Spleen (tissue), 7 donors: ENCODE results near the gene PEX7.

Experiments
- POLR2AphosphoS5 ChIP-seq, 3 donors: sonication (generic); formaldehyde crosslinking; IDR thresholded peaks; one replicate each; pipeline ENCODE4 v1.5.1; 2017; ENCODE audit warnings: antibody characterized with exemption in 3 of 3
- TF ChIP-seq, protein P1 (sequence below), 11 experiments: fragments of 200-600 bp in 7 of 11; fragments of 450-650 bp in 4 of 11; sonication (generic) in 4 of 11; IDR thresholded peaks in 8 of 11; conservative IDR thresholded peaks in 3 of 11; 1 replicate in 7 of 11; 2 replicates in 4 of 11; pipeline versions ENCODE4 v1.4.0 to v1.8.0; 2016 to 2021; ENCODE audit warnings: antibody characterized with exemption in 11 of 11, inconsistent platforms in 4 of 11, mild to moderate bottlenecking in 1 of 11
- donor health status: DM: no; HTN: no; CAD: no; lungs with moderate emphysema.
- donor health status: DM: no; HTN: no; CAD: no.
- donor health status: DM: no; HTN: no; CAD: no.

DNA sequence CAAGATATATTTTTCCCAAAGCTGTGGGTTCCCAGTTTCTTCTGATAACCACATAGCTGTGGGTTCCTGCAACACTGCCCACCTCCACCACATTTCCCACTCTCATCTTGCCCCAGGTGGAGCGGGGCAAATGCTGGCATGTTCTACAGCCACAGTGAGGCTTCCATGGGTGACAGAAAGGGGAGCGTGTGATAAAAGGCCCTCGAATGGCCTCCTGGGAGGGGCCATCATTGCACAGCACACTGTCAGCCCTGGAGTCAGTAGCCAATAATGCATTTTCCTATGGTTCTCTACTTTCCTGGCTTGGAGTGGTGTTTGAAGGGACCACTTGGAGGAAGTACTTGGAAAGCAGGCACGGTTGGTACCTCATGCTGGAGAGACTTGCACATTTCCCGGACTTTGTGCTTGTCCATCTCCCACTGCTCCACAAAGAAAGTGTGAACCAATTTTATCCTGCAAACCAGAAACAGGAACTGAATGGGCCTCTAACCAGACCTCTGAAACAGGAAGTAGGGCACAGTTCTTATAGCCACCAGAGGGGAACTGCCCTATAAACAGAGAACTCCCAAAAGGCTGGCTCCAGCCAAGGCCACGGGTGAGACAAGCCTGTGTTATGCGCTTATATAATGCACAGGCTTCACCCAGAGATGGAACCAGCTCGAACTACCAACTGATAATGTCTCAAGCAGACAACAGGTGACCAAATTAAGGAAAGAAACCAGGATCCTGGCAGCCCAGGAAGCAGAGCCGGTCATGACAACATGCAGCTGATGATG, 38.7 kb upstream of the PEX7 start:
- TF ChIP-seq, protein P1, sequence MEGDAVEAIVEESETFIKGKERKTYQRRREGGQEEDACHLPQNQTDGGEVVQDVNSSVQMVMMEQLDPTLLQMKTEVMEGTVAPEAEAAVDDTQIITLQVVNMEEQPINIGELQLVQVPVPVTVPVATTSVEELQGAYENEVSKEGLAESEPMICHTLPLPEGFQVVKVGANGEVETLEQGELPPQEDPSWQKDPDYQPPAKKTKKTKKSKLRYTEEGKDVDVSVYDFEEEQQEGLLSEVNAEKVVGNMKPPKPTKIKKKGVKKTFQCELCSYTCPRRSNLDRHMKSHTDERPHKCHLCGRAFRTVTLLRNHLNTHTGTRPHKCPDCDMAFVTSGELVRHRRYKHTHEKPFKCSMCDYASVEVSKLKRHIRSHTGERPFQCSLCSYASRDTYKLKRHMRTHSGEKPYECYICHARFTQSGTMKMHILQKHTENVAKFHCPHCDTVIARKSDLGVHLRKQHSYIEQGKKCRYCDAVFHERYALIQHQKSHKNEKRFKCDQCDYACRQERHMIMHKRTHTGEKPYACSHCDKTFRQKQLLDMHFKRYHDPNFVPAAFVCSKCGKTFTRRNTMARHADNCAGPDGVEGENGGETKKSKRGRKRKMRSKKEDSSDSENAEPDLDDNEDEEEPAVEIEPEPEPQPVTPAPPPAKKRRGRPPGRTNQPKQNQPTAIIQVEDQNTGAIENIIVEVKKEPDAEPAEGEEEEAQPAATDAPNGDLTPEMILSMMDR (IDR thresholded peaks at IDR 0.05 in 8 of 11, conservative IDR thresholded peaks at IDR 0.05 in 3 of 11) = peak in 10 of 11 experiments; percentile 29 to 69 (median 48)
- TF ChIP-seq POLR2AphosphoS5 (IDR thresholded peaks at IDR 0.05) = peak in 1 of 3 donors; percentile 72
